Keratinocyte (primary cell): ENCODE results near the gene MZT2A. TPM values are rescaled to one million over a fixed set of nuclear protein-coding genes. Genes with fewer than 3 reads are reported as not detected.
"Not testable (repeated sequence)": the region's sequence is repeated elsewhere in the genome, so short reads cannot be mapped to it uniquely, and the experiment has no call there.

Source experiments
- DNase-seq: peaks from one replicate; pipeline ENCODE4 v3.0.0-alpha.2; 2011; ENCODE audit warnings: low read depth, missing footprints, low spot score
- FAIRE-seq: peaks from 2 replicates; lab custom pipeline; 2011; peaks lifted over from hg19 to GRCh38; lab: Jason Lieb, UNC
- H2AFZ ChIP-seq: 2 replicates; pipeline ENCODE4 v1.6.0; 2012; ENCODE audit warnings: low read length, control low read depth, inconsistent platforms; ENCODE audit not compliant: control insufficient read depth
- H3K27ac ChIP-seq: 2 replicates; pipeline ENCODE4 v1.5.1; 2011; ENCODE audit warnings: low read length; ENCODE audit not compliant: control insufficient read depth, insufficient read depth
- H3K27me3 ChIP-seq: 3 replicates; pipeline ENCODE4 v1.6.0; 2011; ENCODE audit warnings: low read length; ENCODE audit not compliant: control insufficient read depth, insufficient read depth; ENCODE audit errors: extremely low read depth
- H3K36me3 ChIP-seq, 2 experiments: 2 replicates in 1 of 2; 3 replicates in 1 of 2; pipeline ENCODE4 v1.5.1; 2011; ENCODE audit warnings: low read length in 2 of 2, mild to moderate bottlenecking in 1 of 2; ENCODE audit not compliant: control insufficient read depth in 2 of 2, insufficient read depth in 2 of 2; ENCODE audit errors: extremely low read depth in 1 of 2
- H3K4me1 ChIP-seq: 3 replicates; pipeline ENCODE4 v1.5.1; 2011; ENCODE audit warnings: low read length; ENCODE audit not compliant: control insufficient read depth, insufficient read depth; ENCODE audit errors: extremely low read depth
- H3K4me2 ChIP-seq: 3 replicates; pipeline ENCODE4 v1.6.0; 2011; ENCODE audit warnings: low read depth, low read length; ENCODE audit not compliant: control insufficient read depth, insufficient read depth; ENCODE audit errors: extremely low read depth
- H3K4me3 ChIP-seq, 3 experiments: fragments of 200-600 bp in 1 of 3; sonication (generic) in 1 of 3; 2 replicates in 2 of 3; 3 replicates in 1 of 3; pipeline ENCODE4 v1.5.1; 2011 to 2016; ENCODE audit warnings: low read length in 3 of 3, mild to moderate bottlenecking in 3 of 3, control low read depth in 2 of 3, inconsistent platforms in 1 of 3, low read depth in 1 of 3, mixed read lengths in 1 of 3, mixed run types in 1 of 3, moderate library complexity in 1 of 3; ENCODE audit not compliant: control insufficient read depth in 2 of 3, insufficient read depth in 2 of 3; ENCODE audit errors: extremely low read depth in 1 of 3
- H3K79me2 ChIP-seq: 2 replicates; pipeline ENCODE4 v1.6.0; 2012; ENCODE audit warnings: low read length; ENCODE audit not compliant: control insufficient read depth, insufficient read depth
- H3K9ac ChIP-seq: 3 replicates; pipeline ENCODE4 v1.6.0; 2011; ENCODE audit warnings: low read length; ENCODE audit not compliant: control insufficient read depth, insufficient read depth; ENCODE audit errors: extremely low read depth
- H3K9me1 ChIP-seq: 3 replicates; pipeline ENCODE4 v1.6.0; 2011; ENCODE audit warnings: low read length; ENCODE audit not compliant: control insufficient read depth, insufficient read depth; ENCODE audit errors: extremely low read depth
- H3K9me3 ChIP-seq: 2 replicates; pipeline ENCODE4 v1.5.1; 2012; ENCODE audit warnings: low read depth, low read length; ENCODE audit not compliant: control insufficient read depth
- H4K20me1 ChIP-seq: 3 replicates; pipeline ENCODE4 v1.6.0; 2011; ENCODE audit warnings: low read length; ENCODE audit not compliant: control insufficient read depth, insufficient read depth; ENCODE audit errors: extremely low read depth
- CTCF ChIP-seq, 3 experiments: IDR thresholded peaks in 1 of 3; conservative IDR thresholded peaks in 1 of 3; optimal IDR thresholded peaks in 1 of 3; 2 replicates in 2 of 3; 3 replicates in 1 of 3; pipeline versions ENCODE3 to v1.5.1; 2011; ENCODE audit warnings: low read length in 3 of 3, mild to moderate bottlenecking in 3 of 3, moderate library complexity in 2 of 3, control low read depth in 1 of 3, inconsistent platforms in 1 of 3; ENCODE audit not compliant: insufficient read depth in 2 of 3; ENCODE audit errors: extremely low read depth in 1 of 3
- EZH2 ChIP-seq: IDR thresholded peaks from one replicate; pipeline ENCODE4 v1.6.1; 2012; ENCODE audit warnings: inconsistent platforms, mild to moderate bottlenecking, low read length, moderate library complexity
- dilution Hi-C: fragments of 300-500 bp; cut with MboI; formaldehyde crosslinking; loops from one replicate; pipeline ENCODE4 v1.7.0; 2020; ENCODE audit warnings: low sequenced_read_pairs; ENCODE audit not compliant: extremely low pct_ligation_motif_present
- polyA plus RNA-seq, 5 experiments: library from polyadenylated mRNA; depleted of rRNA in 3 of 5; stranded (reverse) in 3 of 5; stranded (forward) in 1 of 5; unstranded in 1 of 5; fragments of >200 nt; gene quantifications; 1 replicate in 1 of 5; 2 replicates in 3 of 5; 3 replicates in 1 of 5; pipeline versions ENCODE4 v1.2.1 to v1.2.3, GENCODE V29; 2011 to 2012; ENCODE audit warnings: missing spikeins in 2 of 5, low read depth in 1 of 5, low replicate concordance in 1 of 5

The MZT2A gene
- polyA plus RNA-seq, 1 donor (not counting 4 experiments of a cell fraction or from before 2014, with no cell fraction given), result 82.7 TPM

GRCh38 chr2:131516011-131516410 lies 23.8 kb upstream of the MZT2A start:
- no peak for FAIRE-seq
- Histone ChIP-seq H3K27ac (no peak overlapping the region), H4K20me1 (no peaks in the 10 kb centered on the region), H3K9me1 (no peaks in the 10 kb centered on the region), H3K79me2 (no peaks in the 10 kb centered on the region), H3K36me3 (peaks cover 0 to 5% of the 10 kb centered on the region in 2 experiments), H3K4me2 (no peak overlapping the region), H3K4me1 (no peaks in the 10 kb centered on the region), H3K9ac (no peak overlapping the region), H3K27me3 (no peaks in the 10 kb centered on the region), H3K4me3 (no peak overlapping the region), H2AFZ (no peak overlapping the region), H3K9me3 (no peaks in the 10 kb centered on the region)
- TF ChIP-seq EZH2 (no peak), CTCF (optimal IDR thresholded peaks at IDR 0.05 in 1 of 3, IDR thresholded peaks at IDR 0.05 in 1 of 3, conservative IDR thresholded peaks at IDR 0.05 in 1 of 3; ENCODE audit: extremely low read depth in 1 of 3, insufficient read depth in 2 of 3, low read length in 3 of 3) (no peak)
- dilution Hi-C loops, result no loop called here
- no peak for DNase-seq

GRCh38 chr2:131515235-131515634 lies 23.0 kb upstream of the MZT2A start:
- H3K4me3 ChIP-seq, H3K9ac ChIP-seq, dilution Hi-C loops, H3K9me1 ChIP-seq, H3K36me3 ChIP-seq, H3K79me2 ChIP-seq, H3K4me1 ChIP-seq, H4K20me1 ChIP-seq, H3K4me2 ChIP-seq, H3K27ac ChIP-seq, DNase-seq, H3K27me3 ChIP-seq, H3K9me3 ChIP-seq, H2AFZ ChIP-seq, FAIRE-seq: not testable (repeated sequence)

- FAIRE-seq, result peak; percentile 13
- H4K20me1 ChIP-seq, H3K79me2 ChIP-seq, H3K27me3 ChIP-seq, H3K9ac ChIP-seq, H3K4me2 ChIP-seq, DNase-seq, H2AFZ ChIP-seq, dilution Hi-C loops, H3K4me1 ChIP-seq, H3K9me3 ChIP-seq, H3K9me1 ChIP-seq, H3K36me3 ChIP-seq, H3K4me3 ChIP-seq, H3K27ac ChIP-seq: not testable (repeated sequence)
Observed at GRCh38 chr2:131514408-131515166, 22.4 kb upstream of the MZT2A start.

GRCh38 chr2:131511969-131512870 lies 20.0 kb upstream of the MZT2A start:
- H3K4me3 ChIP-seq, H4K20me1 ChIP-seq, H3K4me2 ChIP-seq, H3K36me3 ChIP-seq, dilution Hi-C loops, H3K9me1 ChIP-seq, H3K79me2 ChIP-seq, H3K9ac ChIP-seq, H3K27ac ChIP-seq, FAIRE-seq, DNase-seq, H2AFZ ChIP-seq, H3K27me3 ChIP-seq, H3K9me3 ChIP-seq, H3K4me1 ChIP-seq: not testable (repeated sequence)
